Measurements from ENCODE around the gene PCDH9.

DNA sequence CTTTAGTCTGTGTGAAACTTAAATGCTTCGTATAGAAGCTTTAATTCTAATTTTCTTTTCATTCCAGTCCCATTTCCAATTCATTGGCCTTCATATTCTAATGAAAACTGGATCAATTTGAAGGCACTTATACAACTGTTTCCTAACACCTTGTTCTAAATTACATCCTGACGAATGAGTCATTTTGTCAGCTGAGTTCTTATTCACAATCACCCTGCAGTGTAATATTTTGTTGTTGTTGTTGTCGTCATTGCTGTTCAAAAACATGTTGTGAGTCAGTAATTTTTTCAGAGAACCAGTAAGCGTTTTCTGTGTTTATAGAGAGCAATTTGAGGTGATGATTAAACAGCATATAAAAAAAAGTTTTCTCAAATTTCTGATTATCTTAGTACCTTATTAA is 290.0 kb downstream of the PCDH9 start:
- TF ChIP-seq POLR2A (IDR thresholded peaks at IDR 0.05; ENCODE audit: low read depth, low read length) (no peak), POLR2AphosphoS5 (IDR thresholded peaks at IDR 0.05; ENCODE audit: low read depth, low read length) (no peak), TAF1 (IDR thresholded peaks at IDR 0.05; ENCODE audit: borderline replicate concordance, low read depth, low read length) (no peak)
